ENCODE data around the gene CLDN1. TPM values are rescaled to one million over a fixed set of nuclear protein-coding genes. Genes with fewer than 3 reads are reported as not detected.

Gene CLDN1, protein sequence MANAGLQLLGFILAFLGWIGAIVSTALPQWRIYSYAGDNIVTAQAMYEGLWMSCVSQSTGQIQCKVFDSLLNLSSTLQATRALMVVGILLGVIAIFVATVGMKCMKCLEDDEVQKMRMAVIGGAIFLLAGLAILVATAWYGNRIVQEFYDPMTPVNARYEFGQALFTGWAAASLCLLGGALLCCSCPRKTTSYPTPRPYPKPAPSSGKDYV
- total RNA-seq = not detected

GRCh38 chr3:190321789-190322603 lies at the start of gene CLDN1:
TSS of gene CLDN1 (minus strand) at chr3:190322446. CDS start at chr3:190322206, 240 bp downstream.
- Mint-ChIP-seq H3K9me3 (ENCODE audit: insufficient read depth) (no peaks in the 10 kb centered on the region), H3K4me3 (peak within 1 kb of the TSS; percentile 66), H3K4me1 (ENCODE audit: low read depth) (peaks cover 9% of the 10 kb centered on the region), H3K27ac (no peak within 1 kb of the TSS), H3K36me3 (ENCODE audit: low read depth) (no peaks in the 10 kb centered on the region), H3K27me3 (ENCODE audit: low read depth) (peaks cover 40% of the 10 kb centered on the region)
- CTCF ChIA-PET = interaction anchor here (0.7 to 3.3 kb wide), 24 partner anchors 8 to 710 kb away, joined by 3 to 20 read pairs (median 4); no protein-coding TSS in a partner anchor
- DNase-seq (peak; percentile 77), ATAC-seq (peak; percentile 98)
- POLR2A ChIA-PET = no interaction called here

DNA sequence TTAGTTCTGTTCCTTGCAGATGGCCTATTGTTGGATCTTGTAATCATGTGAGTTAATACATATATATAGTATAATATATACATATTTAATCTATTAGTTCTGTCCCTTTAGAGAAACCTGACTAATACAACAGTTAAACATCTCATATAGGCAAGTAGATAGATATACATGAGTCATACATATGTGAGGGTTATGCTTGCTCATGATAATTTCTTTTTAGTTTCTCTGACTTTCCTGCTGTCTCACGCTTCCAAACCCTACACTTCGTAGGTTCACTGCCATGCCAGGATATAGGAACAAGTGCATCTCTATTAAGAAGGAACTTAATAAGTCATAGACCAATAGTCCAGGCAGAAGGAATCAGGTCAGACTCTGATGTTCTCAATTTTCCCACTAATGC lies 48.9 kb upstream of the CLDN1 start:
- ATAC-seq (no peak), DNase-seq (no peak)
- H3K4me1 Mint-ChIP-seq (ENCODE audit: low read depth) = no peaks in the 10 kb centered on the region
- no peaks in the 10 kb centered on the region for H3K27me3 Mint-ChIP-seq (ENCODE audit: low read depth)
- H3K9me3 Mint-ChIP-seq (ENCODE audit: insufficient read depth) = no peaks in the 10 kb centered on the region
- POLR2A ChIA-PET = no interaction called here
- no peaks in the 10 kb centered on the region for H3K36me3 Mint-ChIP-seq (ENCODE audit: low read depth)
- CTCF ChIA-PET = no interaction called here
- H3K4me3 Mint-ChIP-seq = no peak overlapping the region
- H3K27ac Mint-ChIP-seq = no peak overlapping the region

GRCh38 chr3:190370369-190370768 lies 48.1 kb upstream of the CLDN1 start:
- DNase-seq = no peak
- ChIA-PET POLR2A (no interaction called here), CTCF (no interaction called here)
- Mint-ChIP-seq H3K27me3 (ENCODE audit: low read depth) (no peaks in the 10 kb centered on the region), H3K27ac (no peak overlapping the region), H3K9me3 (ENCODE audit: insufficient read depth) (no peaks in the 10 kb centered on the region), H3K36me3 (ENCODE audit: low read depth) (no peaks in the 10 kb centered on the region), H3K4me3 (no peak overlapping the region), H3K4me1 (ENCODE audit: low read depth) (no peaks in the 10 kb centered on the region)
- no peak for ATAC-seq

- POLR2A ChIA-PET = no interaction called here
- Mint-ChIP-seq H3K27ac (no peak overlapping the region), H3K36me3 (ENCODE audit: low read depth) (no peaks in the 10 kb centered on the region), H3K4me3 (no peak overlapping the region), H3K27me3 (ENCODE audit: low read depth) (no peaks in the 10 kb centered on the region), H3K9me3 (ENCODE audit: insufficient read depth) (no peaks in the 10 kb centered on the region), H3K4me1 (ENCODE audit: low read depth) (no peaks in the 10 kb centered on the region)
- DNase-seq = no peak
- CTCF ChIA-PET = no interaction called here
- ATAC-seq = no peak
These were observed 47.5 kb upstream of the CLDN1 start for GRCh38 chr3:190369668-190370295.

- Mint-ChIP-seq H3K4me1 (ENCODE audit: low read depth) (no peaks in the 10 kb centered on the region), H3K4me3 (no peak overlapping the region), H3K9me3 (ENCODE audit: insufficient read depth) (no peaks in the 10 kb centered on the region), H3K27me3 (ENCODE audit: low read depth) (no peaks in the 10 kb centered on the region), H3K36me3 (ENCODE audit: low read depth) (no peaks in the 10 kb centered on the region), H3K27ac (no peak overlapping the region)
- DNase-seq (no peak), ATAC-seq (no peak)
- ChIA-PET POLR2A (no interaction called here), CTCF (no interaction called here)
These were observed 46.6 kb upstream of the CLDN1 start for GRCh38 chr3:190368881-190369280.

- ChIA-PET POLR2A (no interaction called here), CTCF (no interaction called here)
- no peaks in the 10 kb centered on the region for H3K36me3 Mint-ChIP-seq (ENCODE audit: low read depth)
- no peaks in the 10 kb centered on the region for H3K27me3 Mint-ChIP-seq (ENCODE audit: low read depth)
- ATAC-seq = no peak
- H3K27ac Mint-ChIP-seq = no peak overlapping the region
- no peaks in the 10 kb centered on the region for H3K9me3 Mint-ChIP-seq (ENCODE audit: insufficient read depth)
- DNase-seq = no peak
- no peaks in the 10 kb centered on the region for H3K4me1 Mint-ChIP-seq (ENCODE audit: low read depth)
- H3K4me3 Mint-ChIP-seq = no peak overlapping the region
These were observed 43.9 kb upstream of the CLDN1 start for GRCh38 chr3:190366133-190366532.

GRCh38 chr3:190362258-190362657 lies 40.0 kb upstream of the CLDN1 start:
- POLR2A ChIA-PET = no interaction called here
- Mint-ChIP-seq H3K4me1 (ENCODE audit: low read depth) (no peaks in the 10 kb centered on the region), H3K27ac (no peak overlapping the region), H3K4me3 (no peak overlapping the region), H3K9me3 (ENCODE audit: insufficient read depth) (no peaks in the 10 kb centered on the region), H3K27me3 (ENCODE audit: low read depth) (no peaks in the 10 kb centered on the region), H3K36me3 (ENCODE audit: low read depth) (no peaks in the 10 kb centered on the region)
- no peak for ATAC-seq
- CTCF ChIA-PET = no interaction called here
- DNase-seq = no peak

DNA sequence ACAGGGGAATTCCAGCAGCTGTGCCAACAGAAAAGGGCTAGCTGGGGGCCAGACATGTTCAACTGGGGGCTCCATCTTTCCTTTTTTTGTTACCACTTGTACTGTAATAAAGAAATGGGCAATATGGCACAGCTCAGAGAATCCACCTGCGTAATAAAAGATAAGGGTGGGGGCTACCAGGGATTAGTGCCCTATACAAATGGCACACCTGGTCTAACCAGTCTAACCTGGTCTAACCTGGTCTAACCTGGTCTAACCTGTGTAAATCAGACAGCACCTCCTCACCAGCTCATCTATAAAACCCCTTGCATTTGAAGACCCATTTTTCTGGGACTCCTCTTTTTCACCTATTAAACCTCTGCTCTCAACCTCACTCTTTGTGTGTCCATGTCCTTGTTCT lies 39.5 kb upstream of the CLDN1 start:
- Mint-ChIP-seq H3K4me1 (ENCODE audit: low read depth) (no peaks in the 10 kb centered on the region), H3K9me3 (ENCODE audit: insufficient read depth) (no peaks in the 10 kb centered on the region), H3K27me3 (ENCODE audit: low read depth) (no peaks in the 10 kb centered on the region), H3K36me3 (ENCODE audit: low read depth) (no peaks in the 10 kb centered on the region), H3K27ac (no peak overlapping the region), H3K4me3 (no peak overlapping the region)
- ChIA-PET POLR2A (no interaction called here), CTCF (no interaction called here)
- no peak for DNase-seq
- no peak for ATAC-seq

GRCh38 chr3:190360228-190360627 lies 38.0 kb upstream of the CLDN1 start:
- Mint-ChIP-seq H3K9me3 (ENCODE audit: insufficient read depth) (no peaks in the 10 kb centered on the region), H3K36me3 (ENCODE audit: low read depth) (no peaks in the 10 kb centered on the region), H3K4me1 (ENCODE audit: low read depth) (no peaks in the 10 kb centered on the region), H3K27ac (no peak overlapping the region), H3K4me3 (no peak overlapping the region), H3K27me3 (ENCODE audit: low read depth) (no peaks in the 10 kb centered on the region)
- no peak for ATAC-seq
- CTCF ChIA-PET = no interaction called here
- no peak for DNase-seq
- POLR2A ChIA-PET = no interaction called here

GRCh38 chr3:190359813-190360212 lies 37.6 kb upstream of the CLDN1 start:
- no peak overlapping the region for H3K4me3 Mint-ChIP-seq
- POLR2A ChIA-PET = no interaction called here
- no peak overlapping the region for H3K27ac Mint-ChIP-seq
- no peaks in the 10 kb centered on the region for H3K4me1 Mint-ChIP-seq (ENCODE audit: low read depth)
- H3K36me3 Mint-ChIP-seq (ENCODE audit: low read depth) = no peaks in the 10 kb centered on the region
- CTCF ChIA-PET = no interaction called here
- no peak for ATAC-seq
- H3K9me3 Mint-ChIP-seq (ENCODE audit: insufficient read depth) = no peaks in the 10 kb centered on the region
- no peak for DNase-seq
- H3K27me3 Mint-ChIP-seq (ENCODE audit: low read depth) = no peaks in the 10 kb centered on the region

DNA sequence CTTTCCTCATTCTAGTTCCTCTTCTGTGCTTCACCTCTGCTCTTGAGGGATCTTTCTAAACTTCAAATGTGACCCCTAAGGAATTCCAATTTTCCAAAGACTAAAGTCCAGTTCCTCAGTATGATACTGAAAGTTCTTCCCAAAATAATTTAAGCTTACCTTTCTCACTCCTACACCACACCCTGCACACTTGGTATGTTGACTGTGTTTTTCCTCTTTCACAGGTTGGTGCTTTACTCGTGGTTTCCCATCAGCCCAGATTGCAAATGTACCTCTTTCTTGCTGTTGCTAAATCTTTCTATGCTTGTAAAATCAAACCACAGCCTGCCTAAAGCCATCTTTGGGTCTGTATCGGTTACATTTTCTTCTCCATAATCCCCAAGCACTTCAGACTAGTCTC lies 35.2 kb upstream of the CLDN1 start:
- ChIA-PET CTCF (no interaction called here), POLR2A (no interaction called here)
- Mint-ChIP-seq H3K4me1 (ENCODE audit: low read depth) (no peaks in the 10 kb centered on the region), H3K36me3 (ENCODE audit: low read depth) (no peaks in the 10 kb centered on the region), H3K4me3 (no peak overlapping the region), H3K9me3 (ENCODE audit: insufficient read depth) (no peaks in the 10 kb centered on the region), H3K27ac (no peak overlapping the region), H3K27me3 (ENCODE audit: low read depth) (no peaks in the 10 kb centered on the region)
- DNase-seq (no peak), ATAC-seq (no peak)

GRCh38 chr3:190356246-190356645 lies 34.0 kb upstream of the CLDN1 start:
- H3K27ac Mint-ChIP-seq = no peak overlapping the region
- DNase-seq (no peak), ATAC-seq (no peak)
- no peaks in the 10 kb centered on the region for H3K4me1 Mint-ChIP-seq (ENCODE audit: low read depth)
- no peak overlapping the region for H3K4me3 Mint-ChIP-seq
- H3K9me3 Mint-ChIP-seq (ENCODE audit: insufficient read depth) = no peaks in the 10 kb centered on the region
- no peaks in the 10 kb centered on the region for H3K27me3 Mint-ChIP-seq (ENCODE audit: low read depth)
- CTCF ChIA-PET = no interaction called here
- POLR2A ChIA-PET = no interaction called here
- H3K36me3 Mint-ChIP-seq (ENCODE audit: low read depth) = no peaks in the 10 kb centered on the region
